K562 (cell line): ENCODE results near the gene OGN. TPM values are rescaled to one million over a fixed set of nuclear protein-coding genes. Genes with fewer than 3 reads are reported as not detected.

Experiments used
- ATAC-seq: fragments of 200-7000 bp; cut with Tn5 transposase; 3 replicates; pipeline ENCODE4 v1.9.1; 2020; ENCODE audit warnings: moderate library complexity
- BruUV-seq: library from RNA; stranded (reverse); fragments of 400-500 nt; replicated peaks from 2 replicates; lab custom pipeline; 2021; lab: Mats Ljungman, UMichigan
- CTCF ChIA-PET: fragments of 300-600 bp; formaldehyde crosslinking; extraction: SDS; loops from one replicate; lab custom pipeline; 2021; ENCODE audit warnings: low intra/inter-chr PET ratio; lab: Yijun Ruan, JAX
- POLR2A ChIA-PET: fragments of 300-600, 350-650 bp; sonication (Branson Sonifier 250); formaldehyde crosslinking; extraction: SDS; loops from one replicate; lab custom pipeline; 2021; ENCODE audit warnings: antibody characterized with exemption, inconsistent platforms; lab: Yijun Ruan, JAX
- DNase-seq, 4 experiments: peaks; one replicate each; pipeline versions ENCODE4 v3.0.0 to v3.0.0-alpha.2; 2011 to 2018; ENCODE audit warnings: low spot score in 3 of 4, mixed read lengths in 3 of 4; ENCODE audit errors: extremely low read depth in 1 of 4
- FAIRE-seq: peaks from 2 replicates; lab custom pipeline; 2011; peaks lifted over from hg19 to GRCh38; lab: Jason Lieb, UNC
- H2AFZ ChIP-seq: 2 replicates; pipeline ENCODE4 v1.6.0; 2011; ENCODE audit warnings: low read depth, low read length, control low read depth, inconsistent platforms
- H3K27ac ChIP-seq: fragments of 200-600 bp; 3 replicates; pipeline ENCODE4 v1.8.0; 2011; ENCODE audit warnings: low read depth, mild to moderate bottlenecking, control low read depth, inconsistent platforms, low read length, moderate library complexity, mixed read lengths; ENCODE audit errors: extremely low read depth
- H3K27me3 ChIP-seq, 2 experiments: fragments of 300-600 bp in 1 of 2; 2 replicates in 1 of 2; 3 replicates in 1 of 2; pipeline versions ENCODE4 v1.6.0 to v1.8.0; 2011; ENCODE audit warnings: inconsistent platforms in 2 of 2, low read length in 2 of 2, mild to moderate bottlenecking in 1 of 2, mixed read lengths in 1 of 2, moderate library complexity in 1 of 2; ENCODE audit not compliant: control insufficient read depth in 2 of 2, insufficient read depth in 2 of 2
- H3K36me3 ChIP-seq: fragments of 300-600 bp; 3 replicates; pipeline ENCODE4 v1.8.0; 2011; ENCODE audit warnings: mild to moderate bottlenecking, low read length, inconsistent platforms; ENCODE audit not compliant: control insufficient read depth, insufficient read depth
- H3K4me1 ChIP-seq, 2 experiments: fragments of 200-600 bp in 1 of 2; replicated peaks in 1 of 2; 2 replicates in 1 of 2; 3 replicates in 1 of 2; pipeline versions ENCODE4 v1.5.1 to v1.8.0; 2011; ENCODE audit warnings: inconsistent platforms in 2 of 2, low read length in 2 of 2, mild to moderate bottlenecking in 1 of 2, mixed read lengths in 1 of 2, moderate library complexity in 1 of 2; ENCODE audit not compliant: control insufficient read depth in 2 of 2, insufficient read depth in 2 of 2
- H3K4me2 ChIP-seq: 2 replicates; pipeline ENCODE4 v1.6.1; 2011; ENCODE audit warnings: low read length, control low read depth, inconsistent platforms, mixed read lengths; ENCODE audit not compliant: insufficient read depth
- H3K4me3 ChIP-seq: fragments of 200-600 bp; sonication (generic), shearing (Covaris generic); 2 replicates; pipeline ENCODE4 v1.5.1; 2016; ENCODE audit warnings: control low read depth, inconsistent platforms
- H3K79me2 ChIP-seq: fragments of 200-600 bp; 3 replicates; pipeline ENCODE4 v1.8.0; 2011; ENCODE audit warnings: low read length, inconsistent platforms; ENCODE audit not compliant: control insufficient read depth, insufficient read depth
- H3K9ac ChIP-seq, 2 experiments: 2 replicates each; pipeline versions ENCODE4 v1.6.0 to v1.6.1; 2011; ENCODE audit warnings: low read depth in 2 of 2, low read length in 2 of 2, control low read depth in 1 of 2, inconsistent platforms in 1 of 2, mild to moderate bottlenecking in 1 of 2, mixed read lengths in 1 of 2; ENCODE audit not compliant: insufficient read depth in 1 of 2
- H3K9me1 ChIP-seq: one replicate; pipeline ENCODE4 v1.6.0; 2011; ENCODE audit warnings: inconsistent platforms, mild to moderate bottlenecking, low read length, moderate library complexity; ENCODE audit not compliant: control insufficient read depth, insufficient read depth
- H3K9me3 ChIP-seq: replicated peaks from 2 replicates; pipeline ENCODE4 v1.5.1; 2011; ENCODE audit warnings: low read depth, low read length, inconsistent platforms; ENCODE audit not compliant: control insufficient read depth, insufficient read depth
- H4K20me1 ChIP-seq: replicated peaks from 2 replicates; pipeline ENCODE4 v1.6.1; 2011; ENCODE audit warnings: low read length, inconsistent platforms, mixed read lengths; ENCODE audit not compliant: control insufficient read depth, insufficient read depth
- DDX20 ChIP-seq: fragments of 450-650 bp; IDR thresholded peaks from 2 replicates; pipeline ENCODE4 v1.6.1; 2016; ENCODE audit warnings: missing genetic modification characterization, low read depth, mild to moderate bottlenecking, missing compliant biosample characterization, moderate library complexity
- RFX7 ChIP-seq: fragments of 250-450 bp; sonication (Bioruptor Pico); IDR thresholded peaks from 2 replicates; pipeline ENCODE4 v1.5.1; 2021; ENCODE audit warnings: mild to moderate bottlenecking
- SNRNP70 ChIP-seq: fragments of 200-400 bp; formaldehyde crosslinking; optimal IDR thresholded peaks from 2 replicates; pipeline ENCODE3; 2017; ENCODE audit warnings: low read depth, low read length
- ZFP1 ChIP-seq: fragments of 450-650 bp; formaldehyde crosslinking; IDR thresholded peaks from 2 replicates; pipeline ENCODE4 v1.4.0; 2020; ENCODE audit warnings: mild to moderate bottlenecking, mixed read lengths
- ZNF174 ChIP-seq: fragments of 250-450 bp; sonication (Bioruptor Pico); IDR thresholded peaks from 2 replicates; pipeline ENCODE4 v1.4.0; 2020; ENCODE audit warnings: mild to moderate bottlenecking
- ZNF408 ChIP-seq: fragments of 250-450 bp; sonication (Bioruptor Pico); IDR thresholded peaks from 2 replicates; pipeline ENCODE4 v1.4.0; 2020; ENCODE audit warnings: low read depth, mild to moderate bottlenecking, moderate library complexity
- WGBS: fragments of 100-300 bp; shearing (Covaris generic); methylation state at CpG from one replicate; pipeline ENCODE4 v1.1.6; 2016; ENCODE audit warnings: low coverage, mixed read lengths; ENCODE audit not compliant: insufficient coverage; ENCODE audit errors: missing lambda C conversion rate; 5-methylcytosine and 5-hydroxymethylcytosine counted together
- in situ Hi-C: fragments of 300-500 bp; cut with MboI; formaldehyde crosslinking; loops from 4 replicates; pipeline ENCODE4 v1.15.0; 2018; ENCODE audit warnings: inconsistent platforms, mixed read lengths
- intact Hi-C: fragments of 100-400 bp; cut with micrococcal nuclease; formaldehyde crosslinking; loops from 2 replicates; pipeline ENCODE4 v1.14.2; 2022
- polyA plus RNA-seq, 8 experiments: library from polyadenylated mRNA; depleted of rRNA in 4 of 8; stranded (reverse) in 5 of 8; unstranded in 3 of 8; fragments of >200 nt; fragmentation: Nextera tagmentation in 2 of 8; fragmentation: Illumina TruSeq in 1 of 8; extraction: Ambion mirVana in 2 of 8; extraction: Trizol in 1 of 8; gene quantifications; 2 replicates each; pipeline versions ENCODE4 v1.2.1 to v1.2.3, GENCODE V29; 2011 to 2014; ENCODE audit warnings: inconsistent platforms in 1 of 8, missing spikeins in 1 of 8
- total RNA-seq, 7 experiments: library from RNA; depleted of rRNA in 6 of 7; stranded (reverse); fragments of >200 nt in 6 of 7; fragmentation: Illumina TruSeq in 2 of 7; extraction: Trizol in 2 of 7; gene quantifications; 2 replicates each; pipeline versions ENCODE4 v1.2.1 to v1.2.3, GENCODE V29; 2011 to 2021; ENCODE audit warnings: low replicate concordance in 1 of 7
- TF ChIP-seq, protein P1 (sequence below): fragments of 250-450 bp; sonication (Bioruptor Pico); IDR thresholded peaks from 2 replicates; pipeline ENCODE4 v1.4.0; 2020; ENCODE audit warnings: mild to moderate bottlenecking, moderate library complexity
- TF ChIP-seq, protein P2 (sequence below): fragments of 250-450 bp; sonication (Bioruptor Pico); IDR thresholded peaks from 2 replicates; pipeline ENCODE4 v1.8.0; 2022; ENCODE audit warnings: inconsistent platforms, mild to moderate bottlenecking, moderate library complexity, borderline replicate concordance
- TF ChIP-seq, protein P3 (sequence below): conservative IDR thresholded peaks from 2 replicates; pipeline ENCODE4 v1.6.1; 2011; ENCODE audit warnings: low read depth, mild to moderate bottlenecking, low read length; ENCODE audit not compliant: control insufficient read depth
- TF ChIP-seq, protein P4 (sequence below), 2 experiments: fragments of 450-650 bp; IDR thresholded peaks; 2 replicates each; pipeline ENCODE4 v1.6.1; 2018; ENCODE audit warnings: mild to moderate bottlenecking in 2 of 2, low read depth in 1 of 2; ENCODE audit not compliant: partially characterized antibody in 2 of 2

Gene OGN
- total and polyA plus RNA-seq, 9 of the 15 experiments (the other 6 are each of a cell fraction or from before 2014, with no cell fraction given) = 0.07 to 0.17 TPM; not detected in 7

DNA sequence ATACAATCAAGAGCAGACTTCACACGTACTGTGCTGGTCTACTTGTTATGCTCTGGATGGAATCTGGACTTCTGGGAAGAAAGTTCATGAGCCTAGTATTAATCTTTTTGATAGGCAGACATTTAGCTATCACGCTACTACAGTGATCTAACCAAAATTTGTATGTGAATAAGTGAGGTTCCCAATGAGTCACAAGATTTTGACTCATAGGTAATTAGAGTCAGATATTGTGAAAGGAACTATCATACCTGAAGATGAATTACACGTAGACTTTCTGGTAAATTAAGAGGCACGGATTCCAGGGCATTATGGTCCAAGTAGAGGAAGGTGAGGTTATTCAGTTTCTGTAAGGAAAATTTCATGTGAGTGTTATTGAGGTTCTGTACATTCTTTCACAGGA is 18.4 kb downstream of the OGN start:
- BruUV-seq = no TSS peak
- intact Hi-C loops (no loop called here), in situ Hi-C loops (no loop called here)
- 69% methylated on average over 4 of the region's 4 CpGs for WGBS
- Histone ChIP-seq H3K79me2 (no peaks in the 10 kb centered on the region), H3K9ac (no peak overlapping the region), H3K27ac (no peak overlapping the region), H3K4me1 (no peaks in the 10 kb centered on the region), H3K9me1 (no peaks in the 10 kb centered on the region), H3K9me3 (no peaks in the 10 kb centered on the region), H3K27me3 (no peaks in the 10 kb centered on the region), H2AFZ (no peak overlapping the region), H3K4me3 (no peak overlapping the region), H3K36me3 (no peaks in the 10 kb centered on the region), H4K20me1 (no peaks in the 10 kb centered on the region), H3K4me2 (no peak overlapping the region)
- FAIRE-seq (no peak), DNase-seq (no peak), ATAC-seq (no peak)
- CTCF ChIA-PET = no interaction called here
- POLR2A ChIA-PET = interaction anchor here (0.6 kb wide), 1 partner anchor 959 kb away, joined by 3 read pairs; no protein-coding TSS in a partner anchor
- TF ChIP-seq, protein P1, sequence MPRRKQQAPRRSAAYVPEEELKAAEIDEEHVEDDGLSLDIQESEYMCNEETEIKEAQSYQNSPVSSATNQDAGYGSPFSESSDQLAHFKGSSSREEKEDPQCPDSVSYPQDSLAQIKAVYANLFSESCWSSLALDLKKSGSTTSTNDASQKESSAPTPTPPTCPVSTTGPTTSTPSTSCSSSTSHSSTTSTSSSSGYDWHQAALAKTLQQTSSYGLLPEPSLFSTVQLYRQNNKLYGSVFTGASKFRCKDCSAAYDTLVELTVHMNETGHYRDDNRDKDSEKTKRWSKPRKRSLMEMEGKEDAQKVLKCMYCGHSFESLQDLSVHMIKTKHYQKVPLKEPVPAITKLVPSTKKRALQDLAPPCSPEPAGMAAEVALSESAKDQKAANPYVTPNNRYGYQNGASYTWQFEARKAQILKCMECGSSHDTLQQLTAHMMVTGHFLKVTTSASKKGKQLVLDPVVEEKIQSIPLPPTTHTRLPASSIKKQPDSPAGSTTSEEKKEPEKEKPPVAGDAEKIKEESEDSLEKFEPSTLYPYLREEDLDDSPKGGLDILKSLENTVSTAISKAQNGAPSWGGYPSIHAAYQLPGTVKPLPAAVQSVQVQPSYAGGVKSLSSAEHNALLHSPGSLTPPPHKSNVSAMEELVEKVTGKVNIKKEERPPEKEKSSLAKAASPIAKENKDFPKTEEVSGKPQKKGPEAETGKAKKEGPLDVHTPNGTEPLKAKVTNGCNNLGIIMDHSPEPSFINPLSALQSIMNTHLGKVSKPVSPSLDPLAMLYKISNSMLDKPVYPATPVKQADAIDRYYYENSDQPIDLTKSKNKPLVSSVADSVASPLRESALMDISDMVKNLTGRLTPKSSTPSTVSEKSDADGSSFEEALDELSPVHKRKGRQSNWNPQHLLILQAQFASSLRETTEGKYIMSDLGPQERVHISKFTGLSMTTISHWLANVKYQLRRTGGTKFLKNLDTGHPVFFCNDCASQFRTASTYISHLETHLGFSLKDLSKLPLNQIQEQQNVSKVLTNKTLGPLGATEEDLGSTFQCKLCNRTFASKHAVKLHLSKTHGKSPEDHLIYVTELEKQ = no peak
- TF ChIP-seq ZNF408 (CRISPR knock-in tag) = no peak
- TF ChIP-seq RFX7 (CRISPR knock-in tag) = no peak
- TF ChIP-seq SNRNP70 = no peak
- TF ChIP-seq ZNF174 = no peak
- TF ChIP-seq, protein P2, sequence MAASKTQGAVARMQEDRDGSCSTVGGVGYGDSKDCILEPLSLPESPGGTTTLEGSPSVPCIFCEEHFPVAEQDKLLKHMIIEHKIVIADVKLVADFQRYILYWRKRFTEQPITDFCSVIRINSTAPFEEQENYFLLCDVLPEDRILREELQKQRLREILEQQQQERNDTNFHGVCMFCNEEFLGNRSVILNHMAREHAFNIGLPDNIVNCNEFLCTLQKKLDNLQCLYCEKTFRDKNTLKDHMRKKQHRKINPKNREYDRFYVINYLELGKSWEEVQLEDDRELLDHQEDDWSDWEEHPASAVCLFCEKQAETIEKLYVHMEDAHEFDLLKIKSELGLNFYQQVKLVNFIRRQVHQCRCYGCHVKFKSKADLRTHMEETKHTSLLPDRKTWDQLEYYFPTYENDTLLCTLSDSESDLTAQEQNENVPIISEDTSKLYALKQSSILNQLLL (CRISPR knock-in tag) = no peak
- TF ChIP-seq, protein P3, sequence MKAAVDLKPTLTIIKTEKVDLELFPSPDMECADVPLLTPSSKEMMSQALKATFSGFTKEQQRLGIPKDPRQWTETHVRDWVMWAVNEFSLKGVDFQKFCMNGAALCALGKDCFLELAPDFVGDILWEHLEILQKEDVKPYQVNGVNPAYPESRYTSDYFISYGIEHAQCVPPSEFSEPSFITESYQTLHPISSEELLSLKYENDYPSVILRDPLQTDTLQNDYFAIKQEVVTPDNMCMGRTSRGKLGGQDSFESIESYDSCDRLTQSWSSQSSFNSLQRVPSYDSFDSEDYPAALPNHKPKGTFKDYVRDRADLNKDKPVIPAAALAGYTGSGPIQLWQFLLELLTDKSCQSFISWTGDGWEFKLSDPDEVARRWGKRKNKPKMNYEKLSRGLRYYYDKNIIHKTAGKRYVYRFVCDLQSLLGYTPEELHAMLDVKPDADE = no peak
- TF ChIP-seq, protein P4, sequence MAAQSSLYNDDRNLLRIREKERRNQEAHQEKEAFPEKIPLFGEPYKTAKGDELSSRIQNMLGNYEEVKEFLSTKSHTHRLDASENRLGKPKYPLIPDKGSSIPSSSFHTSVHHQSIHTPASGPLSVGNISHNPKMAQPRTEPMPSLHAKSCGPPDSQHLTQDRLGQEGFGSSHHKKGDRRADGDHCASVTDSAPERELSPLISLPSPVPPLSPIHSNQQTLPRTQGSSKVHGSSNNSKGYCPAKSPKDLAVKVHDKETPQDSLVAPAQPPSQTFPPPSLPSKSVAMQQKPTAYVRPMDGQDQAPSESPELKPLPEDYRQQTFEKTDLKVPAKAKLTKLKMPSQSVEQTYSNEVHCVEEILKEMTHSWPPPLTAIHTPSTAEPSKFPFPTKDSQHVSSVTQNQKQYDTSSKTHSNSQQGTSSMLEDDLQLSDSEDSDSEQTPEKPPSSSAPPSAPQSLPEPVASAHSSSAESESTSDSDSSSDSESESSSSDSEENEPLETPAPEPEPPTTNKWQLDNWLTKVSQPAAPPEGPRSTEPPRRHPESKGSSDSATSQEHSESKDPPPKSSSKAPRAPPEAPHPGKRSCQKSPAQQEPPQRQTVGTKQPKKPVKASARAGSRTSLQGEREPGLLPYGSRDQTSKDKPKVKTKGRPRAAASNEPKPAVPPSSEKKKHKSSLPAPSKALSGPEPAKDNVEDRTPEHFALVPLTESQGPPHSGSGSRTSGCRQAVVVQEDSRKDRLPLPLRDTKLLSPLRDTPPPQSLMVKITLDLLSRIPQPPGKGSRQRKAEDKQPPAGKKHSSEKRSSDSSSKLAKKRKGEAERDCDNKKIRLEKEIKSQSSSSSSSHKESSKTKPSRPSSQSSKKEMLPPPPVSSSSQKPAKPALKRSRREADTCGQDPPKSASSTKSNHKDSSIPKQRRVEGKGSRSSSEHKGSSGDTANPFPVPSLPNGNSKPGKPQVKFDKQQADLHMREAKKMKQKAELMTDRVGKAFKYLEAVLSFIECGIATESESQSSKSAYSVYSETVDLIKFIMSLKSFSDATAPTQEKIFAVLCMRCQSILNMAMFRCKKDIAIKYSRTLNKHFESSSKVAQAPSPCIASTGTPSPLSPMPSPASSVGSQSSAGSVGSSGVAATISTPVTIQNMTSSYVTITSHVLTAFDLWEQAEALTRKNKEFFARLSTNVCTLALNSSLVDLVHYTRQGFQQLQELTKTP (IDR thresholded peaks at IDR 0.05; ENCODE audit: low read depth in 1 of 2, partially characterized antibody in 2 of 2) = no peak
- TF ChIP-seq DDX20 (tag) = no peak
- TF ChIP-seq ZFP1 (CRISPR knock-in tag) = no peak
